NCI-H345 (cell line): ENCODE results near the gene TMEM184A.

Experiments used
- DNase-seq: peaks from one replicate; lab custom pipeline; 2025; lab: John Stamatoyannopoulos, UW

TMEM184A gene

DNA sequence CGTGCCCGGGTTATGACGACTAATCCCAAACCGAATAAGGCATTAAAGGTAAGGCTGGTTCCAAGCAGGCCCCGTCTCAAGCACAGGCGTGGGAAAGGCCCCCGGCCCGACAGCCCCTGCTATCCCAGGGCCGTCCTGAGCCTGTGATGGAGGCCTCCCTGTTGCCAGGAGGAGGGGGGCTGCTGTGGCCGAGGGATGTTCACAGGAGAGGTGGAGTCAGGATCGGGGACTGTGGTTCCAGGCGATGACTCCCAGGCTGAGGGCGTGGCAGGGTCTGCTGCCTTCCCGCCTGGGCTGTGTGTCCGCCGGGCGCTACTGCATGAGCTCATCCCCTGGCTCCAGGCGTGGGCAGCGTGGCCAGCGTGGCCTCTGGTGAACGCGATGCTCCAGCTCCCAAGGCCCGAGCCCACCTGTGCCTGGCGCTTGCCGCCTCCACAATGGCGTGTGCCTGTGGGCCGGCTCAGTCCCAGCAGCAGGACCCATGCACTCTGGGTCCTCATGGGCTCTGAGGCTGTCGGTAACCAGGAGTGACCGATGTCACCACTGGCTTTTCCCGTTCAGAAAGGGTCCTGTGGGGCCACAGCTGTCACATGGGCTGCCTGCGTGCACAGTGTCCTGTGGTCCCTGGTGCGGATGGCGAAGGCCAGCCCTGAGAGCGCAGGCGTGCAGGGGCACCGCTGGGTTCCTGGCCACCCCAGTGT lies 16.7 kb downstream of the TMEM184A start:
- DNase-seq = no peak

DNA sequence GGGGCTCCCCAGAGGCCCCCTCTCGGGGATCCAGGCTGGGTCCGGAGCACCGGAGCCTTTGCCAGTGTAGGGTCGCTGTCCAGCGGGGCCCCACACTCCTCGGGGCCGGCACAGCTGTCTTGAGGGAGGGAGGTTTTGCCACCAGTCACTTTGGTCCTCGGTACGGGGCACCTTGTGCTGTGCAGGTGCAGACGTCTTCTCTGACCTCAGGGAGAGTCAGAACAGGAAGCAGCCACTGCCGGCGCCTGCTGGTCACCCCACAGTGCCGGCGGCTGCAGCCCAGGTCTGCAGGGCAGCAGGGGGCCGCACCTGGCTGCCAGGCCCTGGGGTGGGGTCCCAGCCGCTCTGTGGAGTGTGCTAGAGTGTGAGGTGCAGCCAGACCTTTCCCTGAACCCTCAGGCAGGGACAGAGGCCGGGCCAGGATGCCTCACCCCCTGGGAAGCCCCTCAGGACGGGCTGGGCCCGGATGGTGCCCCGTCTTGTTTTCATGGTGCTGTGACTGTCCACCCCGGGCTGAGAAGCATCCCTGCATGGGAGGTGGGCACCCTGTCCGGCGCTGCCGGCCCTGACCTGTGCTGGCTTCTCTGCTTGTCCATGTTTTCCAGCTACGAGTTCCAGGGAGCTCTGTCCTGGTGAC lies 17.3 kb downstream of the TMEM184A start:
- DNase-seq = no peak

DNA sequence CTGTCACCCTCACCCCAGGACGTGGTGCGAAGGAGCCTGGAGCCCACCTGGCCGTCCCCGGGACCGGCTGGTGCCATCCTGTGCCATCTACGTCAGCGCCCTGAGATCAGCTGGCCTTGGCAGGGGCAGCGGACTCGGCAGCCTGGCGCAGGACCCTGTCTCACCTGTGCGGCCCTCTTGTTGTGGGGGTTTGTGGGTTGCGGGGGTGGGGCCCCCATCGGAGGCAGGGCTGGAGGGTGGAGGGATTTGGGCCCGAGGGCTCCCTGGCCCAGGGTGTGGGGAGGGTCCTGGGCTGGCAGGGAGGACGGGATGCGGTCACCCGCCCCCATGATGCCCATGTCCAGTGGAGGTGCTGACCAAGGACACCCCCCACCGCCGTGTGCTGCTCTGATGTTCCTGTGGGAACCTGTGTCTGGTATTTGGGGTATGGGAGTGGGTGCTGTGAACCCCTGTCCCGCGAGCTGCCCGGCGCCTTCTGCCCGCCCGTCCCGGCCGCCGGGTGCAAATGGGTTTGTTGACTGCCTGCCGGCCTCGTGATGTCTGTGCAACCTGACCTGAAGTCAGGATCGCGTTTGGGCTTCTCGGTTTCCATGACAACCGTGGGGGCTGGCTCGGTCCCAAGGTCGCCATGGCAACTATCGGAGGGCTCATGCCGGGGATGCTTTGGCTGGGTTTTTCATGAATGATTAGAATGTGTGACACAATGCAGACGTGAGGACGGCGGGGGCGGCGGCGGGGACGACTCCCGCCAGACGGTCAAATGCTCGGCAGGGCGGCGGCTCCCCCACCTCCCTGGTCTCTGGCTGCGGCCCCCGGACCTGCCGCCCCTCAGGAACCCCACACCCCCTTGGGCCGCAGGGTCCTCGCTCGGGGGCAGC lies 18.2 kb downstream of the TMEM184A start:
- DNase-seq = no peak

DNA sequence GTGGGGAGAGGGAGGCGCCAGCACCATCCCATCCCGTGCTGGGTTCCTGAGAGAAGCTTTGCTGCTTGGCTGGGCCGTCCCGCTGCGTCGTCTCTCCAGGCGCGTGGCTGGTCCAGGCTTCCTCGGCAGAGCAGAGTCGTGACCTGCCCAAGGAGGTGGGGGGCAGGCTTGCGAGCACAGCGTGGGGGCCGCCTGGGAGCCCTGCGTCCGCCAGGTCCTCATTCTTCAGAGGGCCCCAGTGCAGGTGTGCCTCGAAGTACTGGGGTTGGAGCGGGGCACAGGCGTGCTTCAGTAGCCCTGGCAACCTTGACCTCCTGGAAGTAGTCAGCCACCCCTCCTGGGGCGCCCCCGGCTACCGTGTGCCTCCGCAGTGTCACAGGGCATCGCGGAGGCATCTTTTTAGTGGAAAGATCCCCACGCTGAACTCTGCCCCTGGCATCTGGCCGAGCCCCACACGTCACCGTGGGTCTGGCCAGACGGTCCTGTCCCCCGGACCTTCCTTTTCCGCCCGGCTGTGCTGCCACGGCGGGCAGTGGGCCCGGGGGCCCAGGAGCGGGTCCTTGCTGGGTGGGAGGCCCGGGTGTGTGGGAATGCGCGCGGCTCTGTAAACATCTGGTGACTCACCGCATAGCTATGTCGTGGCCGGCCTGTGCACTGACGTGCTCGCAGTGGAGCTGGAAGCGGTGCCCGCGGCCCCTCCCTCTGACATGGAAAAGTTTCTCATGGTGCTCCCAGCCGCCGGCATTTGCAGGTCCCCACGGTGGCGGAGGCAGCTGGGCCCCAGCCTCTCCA lies 19.1 kb downstream of the TMEM184A start:
- DNase-seq = no peak

DNA sequence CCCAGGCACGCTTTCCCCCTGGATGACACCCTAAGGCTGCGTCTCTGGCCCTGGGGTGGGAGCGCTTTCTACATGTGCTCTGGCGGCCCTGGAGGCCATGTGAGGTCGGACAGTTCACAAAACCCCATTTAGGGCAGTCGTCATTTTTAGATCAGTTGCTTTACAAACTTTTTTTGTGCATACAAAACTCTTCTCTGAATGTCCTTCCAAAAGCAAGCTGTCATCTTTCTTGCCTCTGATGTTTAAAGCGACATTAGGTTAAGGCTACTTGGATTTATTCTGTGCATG lies 19.6 kb downstream of the TMEM184A start:
- DNase-seq = no peak

DNA sequence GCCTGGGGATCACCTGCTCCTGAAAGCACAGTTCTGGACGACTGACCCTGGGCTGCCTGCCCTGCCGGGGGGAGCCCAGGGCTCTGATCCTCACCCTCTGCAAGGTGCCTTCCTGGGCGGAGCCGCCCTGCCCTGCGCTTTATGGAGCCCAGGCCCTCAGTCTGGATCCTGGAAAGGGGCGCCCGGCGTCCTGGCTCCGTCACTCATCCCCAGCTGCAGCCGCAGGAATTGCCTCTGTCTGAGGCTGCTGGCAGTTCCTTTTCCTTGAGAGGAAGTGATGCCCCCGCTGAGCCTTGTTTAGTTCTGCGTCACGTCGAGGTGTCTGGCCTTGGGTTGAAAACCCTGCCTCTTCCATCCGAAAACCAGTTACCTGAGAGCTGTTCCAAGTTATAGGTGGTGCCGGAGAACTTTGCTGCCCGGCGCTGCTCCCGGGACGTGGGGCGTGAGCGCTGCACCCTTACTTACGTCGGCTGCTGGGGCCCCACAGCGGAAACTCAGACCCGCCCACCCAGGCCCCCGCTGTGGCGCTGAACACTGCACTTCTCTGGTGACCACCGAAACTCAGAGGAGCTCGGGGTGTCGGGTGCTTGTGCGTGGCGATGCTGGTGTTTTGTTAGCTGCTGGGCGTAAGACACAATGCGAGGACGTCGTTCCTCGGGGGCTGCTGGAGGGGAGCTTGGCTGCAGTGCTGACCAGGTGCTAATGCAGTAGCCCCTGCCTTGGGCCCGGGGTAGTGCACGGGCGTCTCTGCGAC lies 20.1 kb downstream of the TMEM184A start:
- no peak for DNase-seq

DNA sequence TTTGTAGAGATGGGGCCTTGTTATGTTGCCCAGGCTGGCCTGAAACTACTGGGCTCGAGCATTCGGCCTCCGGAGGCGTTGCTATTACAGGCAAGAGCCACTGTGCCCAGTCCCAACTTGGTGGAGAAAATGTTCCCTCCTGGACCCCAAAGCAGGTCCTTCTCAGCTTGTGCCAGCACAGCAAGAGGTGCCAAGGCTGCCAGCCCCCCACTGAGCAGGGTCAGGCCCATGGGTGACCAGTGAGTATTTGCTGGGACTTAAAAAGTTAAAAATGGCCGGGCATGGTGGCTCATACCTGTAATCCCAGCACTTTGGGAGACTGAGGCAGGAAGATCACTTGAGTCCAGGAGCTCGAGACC lies 20.9 kb downstream of the TMEM184A start:
- DNase-seq = no peak

DNA sequence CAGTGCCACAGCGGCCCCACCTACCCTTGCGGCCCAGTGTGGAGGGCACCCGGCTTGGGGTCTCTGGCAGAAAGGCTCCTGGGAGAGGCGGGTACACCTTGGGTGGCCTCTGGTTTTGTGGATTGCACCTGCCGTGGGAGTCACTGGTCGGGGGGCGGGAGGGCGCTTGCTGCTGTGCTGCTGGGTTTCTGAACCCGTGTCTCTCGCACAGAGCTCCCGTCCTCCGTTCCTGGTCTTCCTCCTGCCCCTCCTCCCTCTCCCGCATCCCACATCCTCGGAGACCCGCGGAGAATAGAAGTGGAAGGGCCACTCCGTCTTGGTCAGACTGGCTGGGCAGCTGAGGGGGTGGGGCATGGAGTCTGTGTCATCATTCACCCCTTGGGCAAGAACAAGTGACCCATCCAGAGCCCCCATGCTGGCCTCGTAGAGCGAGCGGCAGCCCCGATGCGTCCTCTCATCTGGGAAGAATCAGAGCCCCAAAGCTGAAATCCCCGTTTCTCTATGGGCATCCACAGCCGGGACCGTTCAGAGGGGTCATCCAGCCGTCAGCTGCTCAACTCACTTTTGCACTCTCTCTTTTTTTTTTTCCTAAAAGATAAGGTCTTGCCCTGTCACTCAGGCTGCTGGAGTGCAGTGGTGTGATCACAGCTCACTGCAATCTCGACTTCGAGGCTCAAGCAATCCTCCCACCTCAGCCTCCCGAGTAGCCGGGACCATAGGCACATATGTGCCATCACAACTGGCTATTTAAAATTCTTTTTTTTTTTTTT lies 21.5 kb downstream of the TMEM184A start:
- no peak for DNase-seq

DNA sequence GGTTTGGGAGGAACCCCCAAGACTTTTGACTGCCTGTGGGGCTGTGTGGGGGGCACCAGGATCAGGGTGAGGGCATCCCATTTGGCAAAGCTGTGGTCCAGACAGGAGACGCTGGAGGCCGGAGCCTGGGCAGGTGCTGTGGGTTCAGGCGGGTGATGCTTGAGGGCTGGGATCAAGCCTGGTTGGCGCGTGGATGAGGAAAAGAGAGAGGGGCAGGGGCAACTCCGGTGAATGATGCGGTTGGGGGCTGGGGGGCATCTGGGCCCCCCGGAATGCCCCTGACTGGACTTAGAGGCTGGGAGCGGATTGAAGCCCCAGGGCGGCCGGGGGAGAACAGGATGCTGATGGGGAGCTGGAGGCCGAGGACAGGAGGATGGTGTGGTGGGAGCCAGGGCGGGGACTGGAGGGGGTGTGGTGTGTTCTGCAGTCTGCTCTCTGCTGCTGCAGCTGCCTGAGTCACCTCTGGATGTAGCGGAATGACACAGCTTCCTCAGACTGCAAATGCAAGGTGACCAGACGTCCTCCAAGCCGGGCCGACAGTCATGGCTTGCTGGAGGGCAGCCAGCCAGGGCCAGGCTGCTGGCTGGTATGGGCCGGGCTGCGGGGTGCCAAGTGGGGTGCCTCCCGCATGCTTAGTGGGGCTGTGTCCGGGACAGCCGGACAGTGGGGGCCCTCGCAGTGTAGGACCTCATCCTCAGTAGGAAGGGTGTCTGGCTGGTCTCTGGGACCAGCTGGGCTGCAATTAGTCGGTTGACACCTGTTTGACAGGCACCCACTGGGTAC lies 22.3 kb downstream of the TMEM184A start:
- no peak for DNase-seq

DNA sequence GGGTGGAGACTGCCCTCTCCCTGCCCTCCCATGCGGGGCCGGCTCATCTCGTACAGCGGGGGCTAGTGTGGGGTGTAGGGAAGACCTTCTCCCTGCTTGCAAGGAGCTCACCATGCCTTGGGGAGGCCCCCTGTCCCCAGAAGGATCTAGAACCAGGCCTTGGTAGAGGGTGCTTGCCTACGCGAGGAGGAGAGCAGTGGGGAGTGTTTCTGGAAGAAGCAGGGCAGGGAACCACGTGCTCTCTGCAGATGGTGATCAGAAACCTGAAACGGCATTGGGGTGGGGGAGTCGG lies 22.8 kb downstream of the TMEM184A start:
- no peak for DNase-seq

DNA sequence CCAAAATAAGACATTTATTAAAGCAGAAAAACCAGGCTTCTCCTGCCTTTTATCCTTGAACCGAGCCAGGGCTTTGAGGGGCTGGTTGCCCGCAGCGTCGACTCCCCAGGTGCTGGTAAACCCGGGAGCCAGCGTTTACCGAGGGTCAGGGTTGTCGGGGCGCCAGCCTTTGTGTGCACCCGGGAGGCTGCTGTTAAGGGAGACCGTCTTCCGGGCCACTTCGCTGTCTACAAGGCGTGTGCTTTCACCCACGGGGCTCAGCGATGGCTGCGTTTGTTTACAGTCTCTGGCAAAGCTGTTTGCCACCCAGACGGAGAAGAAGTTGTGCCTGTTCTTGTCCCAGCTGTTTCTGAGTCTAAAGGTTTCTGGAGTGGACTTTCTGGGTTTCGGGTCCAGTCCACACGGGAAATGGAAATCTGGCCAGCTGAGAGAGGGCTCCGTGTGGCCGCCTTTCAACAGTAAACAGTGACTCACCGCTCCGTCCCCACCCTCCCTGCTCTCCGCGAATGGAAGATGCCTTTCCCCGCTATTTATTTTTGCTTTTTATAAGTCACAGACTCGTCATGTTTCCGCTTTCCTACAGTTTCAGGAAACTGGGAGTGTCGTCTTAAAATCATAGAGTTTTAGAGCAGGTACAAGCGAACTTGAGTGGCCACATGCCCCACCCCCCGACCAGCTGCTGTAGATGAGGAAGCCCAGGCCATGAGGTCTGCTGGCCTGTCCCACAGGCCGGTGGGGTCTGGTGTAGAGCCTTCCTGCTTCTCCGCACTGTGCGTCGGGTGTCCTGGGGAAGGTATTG lies 23.4 kb downstream of the TMEM184A start:
- no peak for DNase-seq

DNA sequence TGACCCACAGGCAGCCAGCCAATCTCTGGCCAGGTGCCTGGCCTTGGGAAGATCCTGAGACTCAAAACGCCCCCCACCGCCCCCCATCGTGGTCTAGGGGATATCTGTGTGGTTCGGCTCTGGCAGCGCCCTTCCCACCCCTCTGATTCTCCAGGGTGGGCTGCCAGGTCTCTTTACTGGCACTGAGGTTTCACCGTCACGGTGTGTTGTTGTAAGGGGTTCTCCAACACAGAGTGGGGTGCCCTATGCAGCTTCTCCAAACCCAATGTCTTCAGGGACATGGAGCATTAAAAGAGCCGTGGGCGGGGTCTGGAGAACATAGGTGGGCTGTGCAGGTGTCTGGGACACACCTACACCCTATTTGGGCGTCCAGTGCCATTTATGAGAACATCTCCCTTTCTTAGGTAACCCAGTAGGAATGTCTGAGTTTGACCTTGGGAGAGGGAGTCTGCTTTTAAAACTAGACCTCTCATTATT lies 24.0 kb downstream of the TMEM184A start:
- DNase-seq = no peak

DNA sequence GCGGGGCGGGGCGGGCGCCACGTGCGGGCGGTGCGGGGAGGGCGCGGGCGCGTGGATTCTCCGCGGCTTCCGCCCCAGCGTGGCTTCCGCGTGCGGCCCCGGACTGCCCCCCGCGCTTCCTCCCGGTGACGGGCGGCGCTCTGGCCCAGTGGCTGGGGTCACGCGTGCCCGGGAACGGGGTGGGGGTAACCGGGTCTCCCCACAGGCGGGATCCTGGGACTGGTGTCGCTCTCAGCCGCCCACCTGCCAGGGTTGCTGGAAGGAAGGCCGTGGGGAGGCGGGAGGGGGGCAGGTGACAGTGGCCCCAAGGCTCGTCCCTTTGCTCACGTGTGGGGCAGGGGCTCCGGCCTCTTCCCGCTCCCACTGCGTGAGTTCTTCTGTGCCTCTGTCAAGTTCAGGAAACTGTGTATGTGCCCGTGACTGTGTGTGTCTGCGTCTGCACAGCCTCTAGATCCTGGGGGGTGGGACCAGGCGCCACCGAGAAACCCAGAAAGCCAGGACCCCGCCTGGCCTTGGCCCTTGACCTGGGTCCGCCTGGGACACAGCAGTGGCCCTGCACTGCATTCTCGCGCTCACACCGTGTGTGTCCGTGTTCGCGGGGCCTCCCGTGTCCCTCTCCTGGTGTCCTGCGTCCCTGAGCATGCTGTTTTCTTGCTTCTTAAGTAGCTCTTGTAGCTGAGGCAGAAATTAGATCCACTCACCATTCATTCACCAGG lies 24.6 kb downstream of the TMEM184A start:
- DNase-seq = no peak

DNA sequence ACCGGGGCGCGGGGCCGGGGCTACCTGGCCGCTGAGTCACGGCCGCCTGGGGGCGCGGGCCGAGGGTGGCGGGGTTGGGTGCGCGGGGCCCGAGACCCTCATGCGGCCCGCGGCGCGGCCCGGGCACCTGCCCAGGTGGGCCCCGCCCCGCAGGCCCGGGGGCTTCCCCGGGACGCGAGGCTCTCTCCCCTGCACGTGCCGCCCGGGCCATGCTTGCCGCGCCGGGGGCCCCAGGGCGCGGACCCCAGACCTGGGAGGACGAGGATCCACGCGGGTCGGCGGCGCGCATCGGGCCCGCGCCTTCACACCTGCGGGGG lies 25.1 kb downstream of the TMEM184A start:
- no peak for DNase-seq

DNA sequence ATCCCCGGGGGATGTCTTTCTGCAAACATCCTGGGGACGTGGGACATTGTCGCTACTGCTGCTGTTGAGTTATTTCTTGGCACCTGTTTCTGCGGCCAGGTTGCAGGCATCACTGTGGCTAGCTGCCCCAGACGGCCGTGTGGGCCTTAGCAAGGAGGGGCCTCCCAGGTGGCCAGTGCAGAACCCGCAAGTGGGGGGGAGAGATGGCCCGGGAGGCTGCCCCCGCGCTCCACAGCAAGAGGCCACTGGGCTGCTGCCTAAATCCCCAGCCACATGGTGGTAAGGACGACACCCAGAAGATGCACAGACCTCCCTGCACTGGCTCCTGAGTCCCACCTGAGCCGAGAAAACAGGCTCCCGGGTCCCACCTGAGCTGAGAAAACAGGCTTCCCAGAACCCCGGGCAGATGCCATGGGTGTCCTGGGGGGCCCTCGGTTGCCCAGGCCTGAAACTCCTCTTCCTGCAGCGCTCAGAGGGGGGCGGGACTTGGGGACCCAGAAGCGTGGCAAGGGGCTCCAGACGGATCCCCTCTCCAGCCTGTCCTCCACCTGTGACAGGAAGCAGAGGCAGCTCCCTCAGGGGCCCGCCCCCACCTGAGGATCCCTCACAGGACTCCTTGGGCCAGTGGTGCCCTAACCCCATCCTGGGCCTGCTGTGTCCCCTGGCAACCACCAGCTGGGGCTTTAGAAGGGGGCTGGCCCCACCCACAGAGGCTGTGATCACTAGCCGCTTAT lies 26.5 kb downstream of the TMEM184A start:
- DNase-seq = no peak

DNA sequence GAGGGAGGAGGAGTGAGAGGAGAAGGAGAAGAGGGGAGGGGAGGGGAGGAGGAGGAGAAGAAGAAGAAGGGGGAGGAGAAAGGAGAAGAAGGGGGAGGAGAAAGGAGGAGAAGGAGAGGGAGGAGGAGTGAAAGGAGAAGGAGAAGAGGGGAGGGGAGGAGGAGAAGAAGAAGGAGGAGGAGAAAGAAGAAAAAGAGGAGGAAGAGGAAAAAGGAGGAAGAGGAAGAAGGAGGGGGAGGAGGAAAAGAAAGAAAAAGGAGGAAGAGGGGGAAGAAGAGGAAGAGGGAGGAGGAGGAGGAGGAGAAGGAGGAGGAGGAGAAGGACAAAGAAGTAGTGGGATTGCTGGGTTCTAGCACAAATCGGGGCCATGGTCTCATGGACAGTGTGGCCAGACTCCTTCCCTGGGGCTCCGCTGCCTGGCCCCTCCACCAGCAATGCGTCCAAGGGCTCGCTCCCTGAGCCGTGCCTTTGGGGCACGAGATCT lies 29.7 kb downstream of the TMEM184A start:
- no peak for DNase-seq

DNA sequence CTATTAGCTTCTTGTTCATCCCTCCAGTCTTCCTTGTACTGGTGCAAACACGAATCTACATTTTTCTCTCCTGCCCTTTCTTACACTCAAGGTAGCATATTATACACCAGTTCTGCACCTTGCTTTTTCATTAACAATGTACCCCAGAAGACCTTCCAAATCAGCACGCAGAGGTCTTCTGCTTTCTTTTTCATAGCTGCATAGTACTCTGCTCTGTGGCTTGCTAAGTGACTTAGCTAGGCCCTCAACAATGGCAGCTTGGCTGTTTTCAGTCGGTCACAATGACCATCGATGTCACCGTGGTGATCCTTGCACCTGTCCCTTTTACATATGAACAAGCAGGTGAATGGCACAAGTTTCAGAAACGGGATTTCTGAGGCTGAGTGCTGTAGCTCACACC lies 30.6 kb downstream of the TMEM184A start:
- DNase-seq = no peak

DNA sequence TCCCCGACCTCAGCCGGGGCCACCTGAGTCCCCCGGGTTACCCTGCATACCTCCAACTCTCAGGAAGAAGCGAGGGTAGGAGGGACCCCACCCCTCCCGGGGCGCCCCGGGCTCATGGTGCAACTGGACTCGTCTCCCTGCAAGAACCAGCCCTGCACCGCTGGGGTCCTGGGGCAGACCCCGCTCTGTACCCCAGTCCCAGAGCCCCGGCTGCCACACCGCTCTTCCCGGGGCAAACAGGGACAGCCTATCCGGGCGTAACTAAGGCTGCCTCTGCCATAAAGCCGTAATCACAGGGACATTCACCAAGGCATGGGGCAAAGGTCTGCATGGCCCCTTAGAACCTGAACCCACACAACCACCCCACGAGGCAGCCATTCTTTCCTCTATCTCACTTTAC lies 32.2 kb downstream of the TMEM184A start:
- DNase-seq = no peak
